ENCODE results near the gene TMEM140. TPM values are rescaled to one million over a fixed set of nuclear protein-coding genes. Genes with fewer than 3 reads are reported as not detected.

Gene TMEM140
- total and polyA plus RNA-seq, 9 of the 15 experiments (the other 6 are each of a cell fraction or from before 2014, with no cell fraction given), result 0.03 to 0.82 (median 0.23) TPM

DNA sequence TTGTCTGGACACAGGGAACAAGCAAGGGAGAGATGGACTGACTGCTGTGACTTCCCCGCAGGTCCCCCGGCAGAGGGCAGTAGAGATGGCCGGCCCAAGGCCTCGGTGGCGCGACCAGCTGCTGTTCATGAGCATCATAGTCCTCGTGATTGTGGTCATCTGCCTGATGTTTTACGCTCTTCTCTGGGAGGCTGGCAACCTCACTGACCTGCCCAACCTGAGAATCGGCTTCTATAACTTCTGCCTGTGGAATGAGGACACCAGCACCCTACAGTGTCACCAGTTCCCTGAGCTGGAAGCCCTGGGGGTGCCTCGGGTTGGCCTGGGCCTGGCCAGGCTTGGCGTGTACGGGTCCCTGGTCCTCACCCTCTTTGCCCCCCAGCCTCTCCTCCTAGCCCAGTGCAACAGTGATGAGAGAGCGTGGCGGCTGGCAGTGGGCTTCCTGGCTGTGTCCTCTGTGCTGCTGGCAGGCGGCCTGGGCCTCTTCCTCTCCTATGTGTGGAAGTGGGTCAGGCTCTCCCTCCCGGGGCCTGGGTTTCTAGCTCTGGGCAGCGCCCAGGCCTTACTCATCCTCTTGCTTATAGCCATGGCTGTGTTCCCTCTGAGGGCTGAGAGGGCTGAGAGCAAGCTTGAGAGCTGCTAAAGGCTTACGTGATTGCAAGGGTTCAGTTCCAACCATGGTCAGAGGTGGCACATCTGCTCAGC, 16.6 kb downstream of the TMEM140 start (continued):
- TF ChIP-seq, protein P1, sequence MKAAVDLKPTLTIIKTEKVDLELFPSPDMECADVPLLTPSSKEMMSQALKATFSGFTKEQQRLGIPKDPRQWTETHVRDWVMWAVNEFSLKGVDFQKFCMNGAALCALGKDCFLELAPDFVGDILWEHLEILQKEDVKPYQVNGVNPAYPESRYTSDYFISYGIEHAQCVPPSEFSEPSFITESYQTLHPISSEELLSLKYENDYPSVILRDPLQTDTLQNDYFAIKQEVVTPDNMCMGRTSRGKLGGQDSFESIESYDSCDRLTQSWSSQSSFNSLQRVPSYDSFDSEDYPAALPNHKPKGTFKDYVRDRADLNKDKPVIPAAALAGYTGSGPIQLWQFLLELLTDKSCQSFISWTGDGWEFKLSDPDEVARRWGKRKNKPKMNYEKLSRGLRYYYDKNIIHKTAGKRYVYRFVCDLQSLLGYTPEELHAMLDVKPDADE (conservative IDR thresholded peaks at IDR 0.05; ENCODE audit: control insufficient read depth, low read depth, low read length), result no peak
- TF ChIP-seq TSC22D4 (tag; IDR thresholded peaks at IDR 0.05) (no peak), CCAR2 (IDR thresholded peaks at IDR 0.05; ENCODE audit: low read depth, low read length) (no peak), ZKSCAN8 (CRISPR knock-in tag; IDR thresholded peaks at IDR 0.05) (no peak), DACH1 (IDR thresholded peaks at IDR 0.05; ENCODE audit: partially characterized antibody) (no peak), POLR2B (IDR thresholded peaks at IDR 0.05; ENCODE audit: low read depth, partially characterized antibody) (peak; percentile 46), ATF1 (CRISPR knock-in tag; IDR thresholded peaks at IDR 0.05) (no peak), ATF1 (tag; IDR thresholded peaks at IDR 0.05) (no peak), MAFG (tag; conservative IDR thresholded peaks at IDR 0.05) (no peak), ZNF584 (CRISPR knock-in tag; IDR thresholded peaks at IDR 0.05; ENCODE audit: low read depth) (no peak), RBFOX2 (IDR thresholded peaks at IDR 0.05; ENCODE audit: low read depth, low read length) (peak; percentile 72), GABPB2 (CRISPR knock-in tag; conservative IDR thresholded peaks at IDR 0.05) (no peak), POLR2A (conservative IDR thresholded peaks at IDR 0.05) (peak; percentile 63; the same call in 1 of the 2 replicates)
- TF ChIP-seq, protein P2, sequence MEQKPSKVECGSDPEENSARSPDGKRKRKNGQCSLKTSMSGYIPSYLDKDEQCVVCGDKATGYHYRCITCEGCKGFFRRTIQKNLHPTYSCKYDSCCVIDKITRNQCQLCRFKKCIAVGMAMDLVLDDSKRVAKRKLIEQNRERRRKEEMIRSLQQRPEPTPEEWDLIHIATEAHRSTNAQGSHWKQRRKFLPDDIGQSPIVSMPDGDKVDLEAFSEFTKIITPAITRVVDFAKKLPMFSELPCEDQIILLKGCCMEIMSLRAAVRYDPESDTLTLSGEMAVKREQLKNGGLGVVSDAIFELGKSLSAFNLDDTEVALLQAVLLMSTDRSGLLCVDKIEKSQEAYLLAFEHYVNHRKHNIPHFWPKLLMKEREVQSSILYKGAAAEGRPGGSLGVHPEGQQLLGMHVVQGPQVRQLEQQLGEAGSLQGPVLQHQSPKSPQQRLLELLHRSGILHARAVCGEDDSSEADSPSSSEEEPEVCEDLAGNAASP (IDR thresholded peaks at IDR 0.05), result no peak
- TF ChIP-seq, protein P3, sequence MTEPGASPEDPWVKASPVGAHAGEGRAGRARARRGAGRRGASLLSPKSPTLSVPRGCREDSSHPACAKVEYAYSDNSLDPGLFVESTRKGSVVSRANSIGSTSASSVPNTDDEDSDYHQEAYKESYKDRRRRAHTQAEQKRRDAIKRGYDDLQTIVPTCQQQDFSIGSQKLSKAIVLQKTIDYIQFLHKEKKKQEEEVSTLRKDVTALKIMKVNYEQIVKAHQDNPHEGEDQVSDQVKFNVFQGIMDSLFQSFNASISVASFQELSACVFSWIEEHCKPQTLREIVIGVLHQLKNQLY (CRISPR knock-in tag; conservative IDR thresholded peaks at IDR 0.05), result no peak
- TF ChIP-seq, protein P4, sequence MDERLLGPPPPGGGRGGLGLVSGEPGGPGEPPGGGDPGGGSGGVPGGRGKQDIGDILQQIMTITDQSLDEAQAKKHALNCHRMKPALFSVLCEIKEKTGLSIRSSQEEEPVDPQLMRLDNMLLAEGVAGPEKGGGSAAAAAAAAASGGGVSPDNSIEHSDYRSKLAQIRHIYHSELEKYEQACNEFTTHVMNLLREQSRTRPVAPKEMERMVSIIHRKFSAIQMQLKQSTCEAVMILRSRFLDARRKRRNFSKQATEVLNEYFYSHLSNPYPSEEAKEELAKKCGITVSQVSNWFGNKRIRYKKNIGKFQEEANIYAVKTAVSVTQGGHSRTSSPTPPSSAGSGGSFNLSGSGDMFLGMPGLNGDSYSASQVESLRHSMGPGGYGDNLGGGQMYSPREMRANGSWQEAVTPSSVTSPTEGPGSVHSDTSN (CRISPR knock-in tag; IDR thresholded peaks at IDR 0.05; ENCODE audit: low read depth), result no peak
- TF ChIP-seq, protein P4 (tag; conservative IDR thresholded peaks at IDR 0.05; ENCODE audit: low read depth), result no peak
- TF ChIP-seq, protein P5, sequence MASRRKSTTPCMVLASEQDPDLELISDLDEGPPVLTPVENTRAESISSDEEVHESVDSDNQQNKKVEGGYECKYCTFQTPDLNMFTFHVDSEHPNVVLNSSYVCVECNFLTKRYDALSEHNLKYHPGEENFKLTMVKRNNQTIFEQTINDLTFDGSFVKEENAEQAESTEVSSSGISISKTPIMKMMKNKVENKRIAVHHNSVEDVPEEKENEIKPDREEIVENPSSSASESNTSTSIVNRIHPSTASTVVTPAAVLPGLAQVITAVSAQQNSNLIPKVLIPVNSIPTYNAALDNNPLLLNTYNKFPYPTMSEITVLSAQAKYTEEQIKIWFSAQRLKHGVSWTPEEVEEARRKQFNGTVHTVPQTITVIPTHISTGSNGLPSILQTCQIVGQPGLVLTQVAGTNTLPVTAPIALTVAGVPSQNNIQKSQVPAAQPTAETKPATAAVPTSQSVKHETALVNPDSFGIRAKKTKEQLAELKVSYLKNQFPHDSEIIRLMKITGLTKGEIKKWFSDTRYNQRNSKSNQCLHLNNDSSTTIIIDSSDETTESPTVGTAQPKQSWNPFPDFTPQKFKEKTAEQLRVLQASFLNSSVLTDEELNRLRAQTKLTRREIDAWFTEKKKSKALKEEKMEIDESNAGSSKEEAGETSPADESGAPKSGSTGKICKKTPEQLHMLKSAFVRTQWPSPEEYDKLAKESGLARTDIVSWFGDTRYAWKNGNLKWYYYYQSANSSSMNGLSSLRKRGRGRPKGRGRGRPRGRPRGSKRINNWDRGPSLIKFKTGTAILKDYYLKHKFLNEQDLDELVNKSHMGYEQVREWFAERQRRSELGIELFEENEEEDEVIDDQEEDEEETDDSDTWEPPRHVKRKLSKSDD (conservative IDR thresholded peaks at IDR 0.05; ENCODE audit: low read length), result no peak
- TF ChIP-seq, protein P6, sequence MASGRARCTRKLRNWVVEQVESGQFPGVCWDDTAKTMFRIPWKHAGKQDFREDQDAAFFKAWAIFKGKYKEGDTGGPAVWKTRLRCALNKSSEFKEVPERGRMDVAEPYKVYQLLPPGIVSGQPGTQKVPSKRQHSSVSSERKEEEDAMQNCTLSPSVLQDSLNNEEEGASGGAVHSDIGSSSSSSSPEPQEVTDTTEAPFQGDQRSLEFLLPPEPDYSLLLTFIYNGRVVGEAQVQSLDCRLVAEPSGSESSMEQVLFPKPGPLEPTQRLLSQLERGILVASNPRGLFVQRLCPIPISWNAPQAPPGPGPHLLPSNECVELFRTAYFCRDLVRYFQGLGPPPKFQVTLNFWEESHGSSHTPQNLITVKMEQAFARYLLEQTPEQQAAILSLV (tag; IDR thresholded peaks at IDR 0.05), result no peak

All from K562 (cell line).